HepG2 (cell line): Measurements from ENCODE around the gene WNT10A. TPM values are rescaled to one million over a fixed set of nuclear protein-coding genes. Genes with fewer than 3 reads are reported as not detected.

Experiments used
- ATAC-seq: fragments of 200-7000 bp; cut with Tn5 transposase; 3 replicates; pipeline ENCODE4 v1.9.1; 2020; ENCODE audit warnings: mild to moderate bottlenecking, moderate library complexity
- BruUV-seq: library from RNA; stranded (reverse); fragments of 400-500 nt; replicated peaks from 2 replicates; lab custom pipeline; 2021; lab: Mats Ljungman, UMichigan
- CTCF ChIA-PET: fragments of 300-600 bp; formaldehyde crosslinking; extraction: SDS; loops from one replicate; lab custom pipeline; 2021; ENCODE audit warnings: low total read pairs, inconsistent platforms, low intra/inter-chr PET ratio; lab: Yijun Ruan, JAX
- POLR2A ChIA-PET: fragments of 350-600 bp; sonication (Branson Sonifier 250); formaldehyde crosslinking; loops from one replicate; lab custom pipeline; 2020; ENCODE audit warnings: antibody characterized with exemption, inconsistent platforms; lab: Yijun Ruan, JAX
- DNase-seq: peaks from one replicate; pipeline ENCODE4 v3.0.0-alpha.2; 2015; ENCODE audit warnings: low spot score
- FAIRE-seq: peaks from 3 replicates; lab custom pipeline; 2011; peaks lifted over from hg19 to GRCh38; lab: Jason Lieb, UNC
- H2AFZ ChIP-seq: one replicate; pipeline ENCODE4 v1.6.1; 2011; ENCODE audit warnings: low read length, inconsistent platforms
- H3K27ac ChIP-seq: fragments of 300-600 bp; 3 replicates; pipeline ENCODE4 v1.8.0; 2011; ENCODE audit warnings: mixed run types, mild to moderate bottlenecking, mixed read lengths, low read length, inconsistent platforms; ENCODE audit not compliant: insufficient read depth; ENCODE audit errors: extremely low read length
- H3K27me3 ChIP-seq, 2 experiments: fragments of 200-600 bp in 1 of 2; 2 replicates in 1 of 2; 3 replicates in 1 of 2; pipeline versions ENCODE4 v1.6.0 to v1.8.0; 2011; ENCODE audit warnings: low read length in 2 of 2, mild to moderate bottlenecking in 2 of 2, moderate library complexity in 2 of 2, inconsistent platforms in 1 of 2; ENCODE audit not compliant: insufficient read depth in 2 of 2, control insufficient read depth in 1 of 2
- H3K36me3 ChIP-seq, 2 experiments: fragments of 200-600 bp in 1 of 2; replicated peaks in 1 of 2; 2 replicates in 1 of 2; 3 replicates in 1 of 2; pipeline versions ENCODE4 v1.5.1 to v1.8.0; 2011; ENCODE audit warnings: low read length in 2 of 2, inconsistent platforms in 1 of 2; ENCODE audit not compliant: insufficient read depth in 2 of 2, control insufficient read depth in 1 of 2
- H3K4me1 ChIP-seq: 2 replicates; pipeline ENCODE4 v1.5.1; 2012; ENCODE audit warnings: low read length, inconsistent platforms; ENCODE audit not compliant: insufficient read depth
- H3K4me2 ChIP-seq: 2 replicates; pipeline ENCODE4 v1.6.0; 2011; ENCODE audit warnings: low read depth, low read length, inconsistent platforms
- H3K4me3 ChIP-seq, 3 experiments: fragments of 200-600 bp in 1 of 3; sonication (generic), shearing (Covaris generic) in 1 of 3; replicated peaks in 1 of 3; 2 replicates each; pipeline ENCODE4 v1.5.1; 2011 to 2016; ENCODE audit warnings: low read length in 3 of 3, inconsistent platforms in 2 of 3, low read depth in 2 of 3, mild to moderate bottlenecking in 2 of 3, control low read depth in 1 of 3, mixed read lengths in 1 of 3; ENCODE audit not compliant: insufficient read depth in 1 of 3
- H3K79me2 ChIP-seq: one replicate; pipeline ENCODE4 v1.6.1; 2011; ENCODE audit warnings: low read length, inconsistent platforms; ENCODE audit not compliant: insufficient read depth
- H3K9ac ChIP-seq: 2 replicates; pipeline ENCODE4 v1.6.0; 2011; ENCODE audit warnings: mild to moderate bottlenecking, low read depth, low read length, inconsistent platforms; ENCODE audit not compliant: insufficient read depth
- H3K9me3 ChIP-seq: 2 replicates; pipeline ENCODE4 v1.5.1; 2012; ENCODE audit warnings: mild to moderate bottlenecking, low read length
- H4K20me1 ChIP-seq: 2 replicates; pipeline ENCODE4 v1.6.0; 2011; ENCODE audit warnings: inconsistent platforms, mild to moderate bottlenecking, low read length, moderate library complexity; ENCODE audit not compliant: insufficient read depth
- ARID2 ChIP-seq: sonication (generic); formaldehyde crosslinking; IDR thresholded peaks from 2 replicates; pipeline ENCODE4 v1.8.1; 2022; ENCODE audit warnings: mild to moderate bottlenecking, missing genetic modification reagents, borderline replicate concordance
- EZH2 ChIP-seq: conservative IDR thresholded peaks from 2 replicates; pipeline ENCODE4 v1.6.1; 2012; ENCODE audit warnings: mild to moderate bottlenecking, low read depth, low read length, moderate library complexity
- GTF3A ChIP-seq: sonication (generic); formaldehyde crosslinking; conservative IDR thresholded peaks from 2 replicates; pipeline ENCODE4 v1.4.0; 2020; ENCODE audit warnings: mild to moderate bottlenecking, missing genetic modification reagents
- MIXL1 ChIP-seq: IDR thresholded peaks from 2 replicates; pipeline ENCODE4 v1.6.1; 2016
- NR1H2 ChIP-seq: sonication (generic); formaldehyde crosslinking; IDR thresholded peaks from 2 replicates; pipeline ENCODE4 v1.8.1; 2022; ENCODE audit warnings: low read depth, missing genetic modification reagents, borderline replicate concordance
- RAD21 ChIP-seq: fragments of 450-650 bp; formaldehyde crosslinking; IDR thresholded peaks from 2 replicates; pipeline ENCODE4 v1.5.0; 2020; ENCODE audit warnings: mild to moderate bottlenecking
- RARG ChIP-seq: sonication (generic); formaldehyde crosslinking; IDR thresholded peaks from 2 replicates; pipeline ENCODE4 v1.4.0; 2020; ENCODE audit warnings: low read depth, mild to moderate bottlenecking, missing genetic modification reagents
- TARDBP ChIP-seq: sonication (generic); formaldehyde crosslinking; IDR thresholded peaks from 2 replicates; pipeline ENCODE4 v1.8.0; 2022; ENCODE audit warnings: mild to moderate bottlenecking, missing genetic modification reagents
- U2AF1 ChIP-seq: fragments of 200-400 bp; formaldehyde crosslinking; optimal IDR thresholded peaks from 2 replicates; pipeline ENCODE3; 2017; ENCODE audit warnings: mild to moderate bottlenecking, low read depth, low read length
- ZNF282 ChIP-seq: fragments of 450-650 bp; IDR thresholded peaks from 2 replicates; pipeline ENCODE4 v1.6.1; 2018; ENCODE audit not compliant: partially characterized antibody
- ZNF3 ChIP-seq: IDR thresholded peaks from 2 replicates; pipeline ENCODE4 v1.7.0; 2017; ENCODE audit warnings: inconsistent platforms
- ZNF558 ChIP-seq: sonication (generic); formaldehyde crosslinking; IDR thresholded peaks from 2 replicates; pipeline ENCODE4 v1.9.0; 2022; ENCODE audit warnings: mild to moderate bottlenecking, missing genetic modification reagents, borderline replicate concordance
- ZNF792 ChIP-seq: IDR thresholded peaks from 2 replicates; pipeline ENCODE4 v1.6.1; 2016
- ZSCAN29 ChIP-seq: sonication (generic); formaldehyde crosslinking; conservative IDR thresholded peaks from 2 replicates; pipeline ENCODE4 v1.4.0; 2020; ENCODE audit warnings: mild to moderate bottlenecking, missing genetic modification reagents
- ZSCAN30 ChIP-seq: sonication (generic); formaldehyde crosslinking; IDR thresholded peaks from 2 replicates; pipeline ENCODE4 v1.5.0; 2020; ENCODE audit warnings: mild to moderate bottlenecking, missing genetic modification reagents
- WGBS: methylation state at CpG from one replicate; pipeline ENCODE4 v1.1.6; 2017; ENCODE audit warnings: low lambda C conversion rate; 5-methylcytosine and 5-hydroxymethylcytosine counted together
- in situ Hi-C: cut with HindIII; loops from 2 replicates; pipeline ENCODE4 v1.10.0; 2017; ENCODE audit warnings: low pct_unique_long_range_greater_than_20kb; ENCODE audit not compliant: extremely low pct_ligation_motif_present
- intact Hi-C: fragments of 100-400 bp; cut with micrococcal nuclease; formaldehyde crosslinking; loops from one replicate; pipeline ENCODE4 v1.10.0; 2022; ENCODE audit not compliant: unreplicated experiment
- polyA plus RNA-seq, 8 experiments: library from polyadenylated mRNA; depleted of rRNA in 3 of 8; stranded (reverse) in 7 of 8; unstranded in 1 of 8; fragments of >200 nt; fragmentation: Illumina TruSeq in 4 of 8; extraction: Trizol in 4 of 8; gene quantifications; 2 replicates each; pipeline versions ENCODE4 v1.2.1 to v1.2.3, GENCODE V29; 2011 to 2016; ENCODE audit warnings: low read depth in 4 of 8, missing spikeins in 1 of 8, mixed read lengths in 1 of 8; ENCODE audit not compliant: insufficient read depth in 1 of 8
- total RNA-seq, 5 experiments: library from RNA; depleted of rRNA; stranded (reverse); fragments of >200 nt; fragmentation: Illumina TruSeq; extraction: Trizol; gene quantifications; 2 replicates each; pipeline ENCODE4 v1.2.3, GENCODE V29; 2016; ENCODE audit warnings: low read depth in 1 of 5
- TF ChIP-seq, protein P1 (sequence below): sonication (generic); formaldehyde crosslinking; IDR thresholded peaks from 2 replicates; pipeline ENCODE4 v1.4.0; 2020; ENCODE audit warnings: missing genetic modification reagents, mild to moderate bottlenecking, borderline replicate concordance
- TF ChIP-seq, protein P2 (sequence below): sonication (generic); formaldehyde crosslinking; IDR thresholded peaks from 2 replicates; pipeline ENCODE4 v1.5.0; 2020; ENCODE audit warnings: missing genetic modification reagents, mild to moderate bottlenecking, borderline replicate concordance
- TF ChIP-seq, protein P3 (sequence below): sonication (generic); formaldehyde crosslinking; conservative IDR thresholded peaks from 2 replicates; pipeline ENCODE4 v1.4.0; 2020; ENCODE audit warnings: missing genetic modification reagents

Gene WNT10A
- total and polyA plus RNA-seq, 2 of the 13 experiments (the other 11 are each of a cell fraction or from before 2014, with no cell fraction given), result 0.03 TPM; not detected in 1

DNA sequence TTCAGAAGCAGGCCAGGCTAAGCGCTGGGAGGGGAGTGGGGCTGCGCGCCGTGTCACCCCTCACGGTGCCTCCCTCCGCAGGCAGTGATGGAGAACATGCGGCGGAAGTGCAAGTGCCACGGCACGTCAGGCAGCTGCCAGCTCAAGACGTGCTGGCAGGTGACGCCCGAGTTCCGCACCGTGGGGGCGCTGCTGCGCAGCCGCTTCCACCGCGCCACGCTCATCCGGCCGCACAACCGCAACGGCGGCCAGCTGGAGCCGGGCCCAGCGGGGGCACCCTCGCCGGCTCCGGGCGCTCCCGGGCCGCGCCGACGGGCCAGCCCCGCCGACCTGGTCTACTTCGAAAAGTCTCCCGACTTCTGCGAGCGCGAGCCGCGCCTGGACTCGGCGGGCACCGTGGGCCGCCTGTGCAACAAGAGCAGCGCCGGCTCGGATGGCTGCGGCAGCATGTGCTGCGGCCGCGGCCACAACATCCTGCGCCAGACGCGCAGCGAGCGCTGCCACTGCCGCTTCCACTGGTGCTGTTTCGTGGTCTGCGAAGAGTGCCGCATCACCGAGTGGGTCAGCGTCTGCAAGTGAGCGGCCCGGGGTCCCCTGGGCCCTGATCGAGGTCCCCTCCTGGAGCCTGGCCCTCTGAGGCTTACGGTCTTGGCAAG lies 12.2 kb downstream of the WNT10A start (continued):
- TF ChIP-seq ZNF3, result no peak
- TF ChIP-seq ZSCAN29 (CRISPR knock-in tag), result peak; percentile 59; the same call in 1 of the 2 replicates

DNA sequence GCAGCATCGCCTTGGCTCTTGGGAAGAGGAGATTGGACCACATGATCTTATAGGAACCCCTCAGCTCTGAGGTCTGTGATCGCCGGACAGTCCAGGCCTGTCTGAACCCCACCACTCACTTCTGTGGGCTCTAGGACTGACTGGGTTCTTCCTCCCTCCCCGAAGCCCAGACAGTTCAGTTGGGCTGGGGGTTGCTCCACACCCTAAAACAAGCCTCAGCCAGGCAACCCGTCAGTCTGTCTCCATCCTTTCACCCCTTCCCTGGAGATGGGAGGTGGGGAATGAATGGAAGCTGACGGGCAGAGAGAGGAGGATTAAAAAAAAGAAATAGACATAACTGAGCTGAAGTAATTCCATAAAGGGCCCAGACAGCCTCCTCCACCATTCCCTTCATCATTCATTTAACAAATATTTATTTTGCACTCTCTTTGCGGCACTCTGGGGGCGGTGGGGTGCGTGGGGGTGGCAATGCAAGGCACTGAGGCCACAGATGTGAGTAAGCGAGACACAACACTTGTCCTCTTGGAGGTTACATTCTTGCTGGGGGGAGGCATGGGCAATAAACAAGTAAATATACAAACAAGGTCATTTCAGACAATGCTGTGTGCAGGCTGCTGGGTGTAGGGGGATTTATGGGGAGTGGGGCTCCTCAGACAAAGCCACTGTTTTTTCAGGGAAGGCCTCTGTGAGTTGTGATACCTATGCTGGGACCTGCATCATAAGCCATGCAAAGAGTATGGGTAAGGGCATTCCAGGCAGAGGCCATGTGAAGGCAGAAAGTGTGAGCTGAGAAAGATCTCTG lies 12.9 kb downstream of the WNT10A start:
- 24% methylated on average over 10 of the region's 10 CpGs for WGBS
- H3K4me2 ChIP-seq, result peak overlapping the region; percentile 74
- H4K20me1 ChIP-seq, result no peaks in the 10 kb centered on the region; the same call in 1 of the 2 replicates
- BruUV-seq, result no TSS peak
- intact Hi-C loops, result no loop called here
- no peak for DNase-seq
- no peak for ATAC-seq
- ChIA-PET POLR2A (no interaction called here), CTCF (no interaction called here)
- H3K4me3 ChIP-seq, result peak overlapping the region; percentile 36 to 65 (median 50); a peak in 3 of 6 replicates
- FAIRE-seq, result no peak
- H3K27ac ChIP-seq, result no peak overlapping the region
- no peaks in the 10 kb centered on the region for H3K79me2 ChIP-seq
- H3K36me3 ChIP-seq, result no peaks in the 10 kb centered on the region
- no peak overlapping the region for H2AFZ ChIP-seq
- no peak overlapping the region for H3K9ac ChIP-seq
- peaks cover 31 to 87% of the 10 kb centered on the region in 2 experiments; a peak in 4 of 5 replicates for H3K27me3 ChIP-seq
- no peaks in the 10 kb centered on the region for H3K9me3 ChIP-seq
- H3K4me1 ChIP-seq, result peaks cover 51% of the 10 kb centered on the region
- in situ Hi-C loops, result no loop called here
- TF ChIP-seq RAD21 (CRISPR knock-in tag) (no peak), ARID2 (CRISPR knock-in tag) (0 out of 2 replicates have a peak, but pooled peaks have one; percentile 69), ZSCAN30 (no peak), TARDBP (0 out of 2 replicates have a peak, but pooled peaks have one; percentile 21), RARG (CRISPR knock-in tag) (no peak), ZNF792 (CRISPR knock-in tag) (no peak), U2AF1 (no peak), ZNF282 (no peak), ZNF558 (CRISPR knock-in tag) (peak; percentile 3; the same call in 1 of the 2 replicates), GTF3A (CRISPR knock-in tag) (0 out of 2 replicates have a peak, but pooled peaks have one; percentile 12), EZH2 (0 out of 2 replicates have a peak, but pooled peaks have one; percentile 25), NR1H2 (CRISPR knock-in tag) (no peak), MIXL1 (CRISPR knock-in tag) (no peak)
- TF ChIP-seq, protein P1, sequence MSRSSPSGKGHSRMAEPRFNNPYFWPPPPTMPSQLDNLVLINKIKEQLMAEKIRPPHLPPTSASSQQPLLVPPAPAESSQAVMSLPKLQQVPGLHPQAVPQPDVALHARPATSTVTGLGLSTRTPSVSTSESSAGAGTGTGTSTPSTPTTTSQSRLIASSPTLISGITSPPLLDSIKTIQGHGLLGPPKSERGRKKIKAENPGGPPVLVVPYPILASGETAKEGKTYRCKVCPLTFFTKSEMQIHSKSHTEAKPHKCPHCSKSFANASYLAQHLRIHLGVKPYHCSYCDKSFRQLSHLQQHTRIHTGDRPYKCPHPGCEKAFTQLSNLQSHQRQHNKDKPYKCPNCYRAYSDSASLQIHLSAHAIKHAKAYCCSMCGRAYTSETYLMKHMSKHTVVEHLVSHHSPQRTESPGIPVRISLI (CRISPR knock-in tag), result no peak
- TF ChIP-seq, protein P2, sequence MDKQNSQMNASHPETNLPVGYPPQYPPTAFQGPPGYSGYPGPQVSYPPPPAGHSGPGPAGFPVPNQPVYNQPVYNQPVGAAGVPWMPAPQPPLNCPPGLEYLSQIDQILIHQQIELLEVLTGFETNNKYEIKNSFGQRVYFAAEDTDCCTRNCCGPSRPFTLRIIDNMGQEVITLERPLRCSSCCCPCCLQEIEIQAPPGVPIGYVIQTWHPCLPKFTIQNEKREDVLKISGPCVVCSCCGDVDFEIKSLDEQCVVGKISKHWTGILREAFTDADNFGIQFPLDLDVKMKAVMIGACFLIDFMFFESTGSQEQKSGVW, result no peak
- TF ChIP-seq, protein P3, sequence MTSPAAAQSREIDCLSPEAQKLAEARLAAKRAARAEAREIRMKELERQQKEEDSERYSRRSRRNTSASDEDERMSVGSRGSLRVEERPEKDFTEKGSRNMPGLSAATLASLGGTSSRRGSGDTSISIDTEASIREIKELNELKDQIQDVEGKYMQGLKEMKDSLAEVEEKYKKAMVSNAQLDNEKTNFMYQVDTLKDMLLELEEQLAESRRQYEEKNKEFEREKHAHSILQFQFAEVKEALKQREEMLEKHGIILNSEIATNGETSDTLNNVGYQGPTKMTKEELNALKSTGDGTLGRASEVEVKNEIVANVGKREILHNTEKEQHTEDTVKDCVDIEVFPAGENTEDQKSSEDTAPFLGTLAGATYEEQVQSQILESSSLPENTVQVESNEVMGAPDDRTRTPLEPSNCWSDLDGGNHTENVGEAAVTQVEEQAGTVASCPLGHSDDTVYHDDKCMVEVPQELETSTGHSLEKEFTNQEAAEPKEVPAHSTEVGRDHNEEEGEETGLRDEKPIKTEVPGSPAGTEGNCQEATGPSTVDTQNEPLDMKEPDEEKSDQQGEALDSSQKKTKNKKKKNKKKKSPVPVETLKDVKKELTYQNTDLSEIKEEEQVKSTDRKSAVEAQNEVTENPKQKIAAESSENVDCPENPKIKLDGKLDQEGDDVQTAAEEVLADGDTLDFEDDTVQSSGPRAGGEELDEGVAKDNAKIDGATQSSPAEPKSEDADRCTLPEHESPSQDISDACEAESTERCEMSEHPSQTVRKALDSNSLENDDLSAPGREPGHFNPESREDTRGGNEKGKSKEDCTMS, result no peak
